ENCODE results near the gene RAVER1. TPM values are rescaled to one million over a fixed set of nuclear protein-coding genes. Genes with fewer than 3 reads are reported as not detected.

The RAVER1 gene
- total and polyA plus RNA-seq, 9 of the 15 experiments (the other 6 are each of a cell fraction or from before 2014, with no cell fraction given), result 0.06 to 113 (median 7.0) TPM

- TF ChIP-seq STAT6 (CRISPR knock-in tag; IDR thresholded peaks at IDR 0.05) (no peak), MAFG (tag; conservative IDR thresholded peaks at IDR 0.05) (no peak), E4F1 (CRISPR knock-in tag; IDR thresholded peaks at IDR 0.05; ENCODE audit: borderline replicate concordance) (no peak), BACH1 (tag; IDR thresholded peaks at IDR 0.05) (no peak), DACH1 (IDR thresholded peaks at IDR 0.05; ENCODE audit: partially characterized antibody) (no peak), SREBF2 (CRISPR knock-in tag; IDR thresholded peaks at IDR 0.05) (no peak), IRF9 (tag; IDR thresholded peaks at IDR 0.05) (no peak), PHB2 (IDR thresholded peaks at IDR 0.05; ENCODE audit: low read depth) (no peak), LARP7 (IDR thresholded peaks at IDR 0.05) (peak; percentile 70; the same call in 1 of the 2 replicates), NCOA1 (IDR thresholded peaks at IDR 0.05; ENCODE audit: low read depth) (peak; percentile 30; the same call in 1 of the 2 replicates), ZBTB9 (CRISPR knock-in tag; IDR thresholded peaks at IDR 0.05) (no peak), NFIX (CRISPR knock-in tag; IDR thresholded peaks at IDR 0.05; ENCODE audit: low read depth) (no peak), FOXM1 (IDR thresholded peaks at IDR 0.05; ENCODE audit: low read depth) (peak; percentile 47; the same call in 1 of the 2 replicates), FOXM1 (CRISPR knock-in tag; IDR thresholded peaks at IDR 0.05; ENCODE audit: low read depth) (no peak), EZH2 (IDR thresholded peaks at IDR 0.05; ENCODE audit: borderline replicate concordance, low read depth, low read length) (no peak), PHTF2 (CRISPR knock-in tag; IDR thresholded peaks at IDR 0.05) (no peak), HNRNPH1 (optimal IDR thresholded peaks at IDR 0.05; ENCODE audit: low read depth, low read length) (no peak), TAF15 (IDR thresholded peaks at IDR 0.05; ENCODE audit: low read depth, low read length) (no peak), RBM22 (IDR thresholded peaks at IDR 0.05; ENCODE audit: low read depth, low read length, poor library complexity, severe bottlenecking) (no peak), HNRNPL (IDR thresholded peaks at IDR 0.05; ENCODE audit: low read depth, low read length) (no peak), RHOXF2B (CRISPR knock-in tag; conservative IDR thresholded peaks at IDR 0.05) (no peak)
These were observed 47.2 kb upstream of the RAVER1 start, which contains the start of gene TYK2 (continued) for GRCh38 chr19:10380313-10381102.

All from K562 (cell line).